Ureter (tissue), 1 donor: Measurements from ENCODE around the gene MSLN. TPM values are rescaled to one million over a fixed set of nuclear protein-coding genes. Genes with fewer than 3 reads are reported as not detected.
"Not testable (repeated sequence)": the region's sequence is repeated elsewhere in the genome, so short reads cannot be mapped to it uniquely, and the experiment has no call there.

Experiments used
- DNase-seq: peaks from one replicate; pipeline ENCODE4 v3.0.0-alpha.2; 2020; ENCODE audit warnings: low spot score
- total RNA-seq: library from RNA; stranded (reverse); gene quantifications from one replicate; pipeline ENCODE4 v1.2.4, GENCODE V29; 2023
- donor health status: DM: yes; HTN: yes; CAD: no.

The MSLN gene
- total RNA-seq, 1 donor from 2014 or later: 1.4 TPM

DNA sequence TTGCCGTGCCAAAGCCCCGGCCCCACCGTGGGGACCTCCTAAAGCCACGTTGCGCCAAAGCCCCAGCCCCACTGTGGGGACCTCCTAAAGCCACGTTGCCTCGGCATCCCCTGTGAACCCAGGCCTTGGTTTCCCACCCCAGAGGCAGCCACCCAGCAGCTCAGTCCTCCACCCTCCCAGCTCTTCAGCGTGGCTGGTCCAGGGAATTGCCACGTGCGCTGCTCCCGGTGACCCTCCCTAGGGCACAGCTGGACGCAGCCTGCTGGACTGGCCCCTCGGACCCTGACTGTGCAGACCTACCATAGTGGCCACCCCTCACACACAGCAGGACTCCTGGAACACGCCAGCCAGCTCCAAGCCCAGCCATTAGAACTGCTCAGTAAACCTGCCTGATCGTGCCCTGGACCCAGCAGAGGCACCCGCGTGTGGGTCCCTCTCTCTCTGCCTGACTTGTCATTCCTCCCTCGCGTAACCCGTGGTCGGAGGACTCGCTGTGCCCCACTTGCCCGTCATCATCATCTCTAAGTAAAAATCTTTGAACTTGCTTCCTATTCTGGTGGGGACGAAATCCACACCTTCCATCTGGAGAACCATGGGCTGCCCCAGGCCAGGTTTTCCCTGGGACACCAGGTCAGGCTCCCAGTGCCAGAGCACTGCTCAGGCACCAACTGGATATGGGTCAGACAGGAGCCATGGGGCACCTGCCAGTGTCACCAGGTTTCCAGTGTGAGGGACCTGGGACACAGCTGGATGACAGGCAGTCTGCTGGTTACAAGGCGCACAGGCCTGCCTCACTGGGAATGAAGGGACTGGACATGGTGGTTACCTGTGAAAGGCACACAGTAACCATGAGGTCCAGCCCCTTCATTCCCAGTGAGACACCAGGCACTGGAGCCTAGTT, 25.3 kb upstream of the MSLN start:
- no peak for DNase-seq

DNA sequence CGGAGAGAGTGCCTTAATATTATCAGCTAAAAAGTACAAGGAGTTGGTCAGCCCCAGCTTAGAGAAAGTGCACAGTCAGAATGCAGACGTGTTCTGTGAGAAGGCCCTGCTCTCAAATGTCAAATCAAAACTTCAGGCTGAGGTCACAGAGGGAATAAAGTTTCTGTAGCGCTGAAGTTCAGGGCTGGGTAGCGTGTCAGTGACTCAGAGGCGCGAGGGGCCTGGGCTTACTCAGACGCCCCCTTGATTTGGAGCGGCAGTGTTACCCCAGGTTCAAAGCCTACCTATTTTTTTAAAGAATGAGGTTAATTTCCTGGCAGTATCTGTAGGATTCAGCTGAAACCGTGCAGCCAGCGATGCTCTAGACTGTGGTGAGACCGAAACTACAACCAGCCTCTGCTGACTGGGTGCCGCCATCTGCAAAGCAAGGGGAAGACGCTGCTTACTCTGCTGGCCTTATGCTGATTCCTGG, 24.5 kb upstream of the MSLN start:
- DNase-seq: no peak

DNA sequence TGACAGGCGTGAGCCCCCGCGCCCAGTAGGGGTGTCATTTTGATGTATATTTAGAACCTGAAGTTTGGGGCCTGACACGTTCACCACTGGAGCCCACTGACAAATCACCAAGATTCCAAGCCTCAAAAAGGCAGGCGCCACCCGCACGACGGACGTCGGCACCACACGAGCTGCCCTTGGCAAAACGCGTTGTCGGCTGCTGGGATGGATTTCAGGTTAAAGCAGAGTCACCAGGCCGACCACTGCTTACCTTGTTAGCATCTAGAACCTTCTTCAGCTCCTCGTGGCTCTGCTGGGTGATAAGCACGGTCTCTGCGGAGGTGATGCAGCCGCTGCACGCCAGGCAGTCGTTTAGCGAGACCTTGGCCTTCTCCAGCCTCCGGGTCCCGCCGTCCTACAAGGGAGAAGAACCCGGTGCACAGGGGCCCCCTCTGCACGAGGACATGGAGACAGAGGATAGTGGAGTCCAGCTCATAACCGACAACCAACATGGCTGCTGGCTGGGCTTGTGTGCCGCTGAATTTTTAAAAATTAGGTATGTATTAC, 23.5 kb upstream of the MSLN start:
- no peak for DNase-seq

DNA sequence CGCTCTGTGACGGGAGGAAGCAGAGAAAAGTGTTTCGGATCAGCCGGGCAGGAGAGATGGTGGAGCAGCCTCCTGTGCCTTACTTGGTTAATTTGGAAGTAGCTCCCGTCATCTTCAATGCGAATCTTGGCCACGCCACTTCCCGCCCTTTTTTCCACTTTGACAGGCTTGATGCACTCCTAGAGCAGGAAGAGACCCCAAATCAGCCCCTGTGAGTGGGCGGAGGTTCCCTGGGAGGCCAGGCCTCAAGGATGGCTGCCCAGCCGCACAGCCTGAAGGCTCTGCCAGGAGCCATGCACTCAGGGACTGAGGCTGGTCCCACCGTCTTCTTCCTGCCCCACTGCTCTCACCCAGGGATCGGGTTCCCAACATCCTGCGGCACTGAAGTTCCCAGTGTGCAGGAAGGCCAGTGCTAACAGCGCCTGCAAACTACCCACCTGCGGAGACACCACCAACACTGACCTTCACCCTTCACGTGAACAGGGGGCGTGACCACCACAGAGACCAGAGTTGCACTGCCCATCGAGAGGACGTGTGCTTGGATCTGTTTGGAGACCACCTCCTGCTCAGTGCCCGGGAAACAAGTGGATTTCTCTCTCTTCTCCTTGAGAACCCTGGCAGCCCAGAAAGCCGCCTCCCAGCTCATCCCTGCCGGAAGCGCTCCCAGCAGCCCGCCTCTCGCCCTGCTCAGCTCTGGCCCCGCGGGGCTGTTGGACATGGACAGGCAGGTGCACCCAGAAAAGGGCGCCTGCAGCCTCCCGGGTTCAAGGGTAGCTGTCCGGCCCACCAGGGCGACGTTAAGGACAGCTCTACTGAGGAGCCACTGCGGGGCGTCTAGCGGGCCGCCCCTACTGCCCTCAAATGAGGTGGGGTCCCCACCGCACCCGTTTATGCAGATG, 20.7 kb upstream of the MSLN start:
- DNase-seq: no peak

DNA sequence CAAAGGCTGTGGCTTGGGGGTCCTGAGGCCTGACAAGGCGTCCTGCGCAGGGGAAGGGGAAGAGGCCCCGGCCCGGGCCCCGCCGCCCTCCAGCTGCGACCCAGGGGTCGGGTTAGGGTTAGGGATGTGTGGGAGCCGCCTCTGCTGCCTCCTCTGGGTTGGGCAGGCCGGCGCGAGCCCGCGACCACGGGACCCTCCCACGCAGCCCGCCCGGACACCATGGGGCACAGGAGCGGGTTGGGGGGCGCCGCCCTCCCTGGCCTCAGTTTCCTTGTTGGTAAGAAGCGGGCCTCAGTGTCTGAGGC, 20.1 kb upstream of the MSLN start:
- no peak for DNase-seq

DNA sequence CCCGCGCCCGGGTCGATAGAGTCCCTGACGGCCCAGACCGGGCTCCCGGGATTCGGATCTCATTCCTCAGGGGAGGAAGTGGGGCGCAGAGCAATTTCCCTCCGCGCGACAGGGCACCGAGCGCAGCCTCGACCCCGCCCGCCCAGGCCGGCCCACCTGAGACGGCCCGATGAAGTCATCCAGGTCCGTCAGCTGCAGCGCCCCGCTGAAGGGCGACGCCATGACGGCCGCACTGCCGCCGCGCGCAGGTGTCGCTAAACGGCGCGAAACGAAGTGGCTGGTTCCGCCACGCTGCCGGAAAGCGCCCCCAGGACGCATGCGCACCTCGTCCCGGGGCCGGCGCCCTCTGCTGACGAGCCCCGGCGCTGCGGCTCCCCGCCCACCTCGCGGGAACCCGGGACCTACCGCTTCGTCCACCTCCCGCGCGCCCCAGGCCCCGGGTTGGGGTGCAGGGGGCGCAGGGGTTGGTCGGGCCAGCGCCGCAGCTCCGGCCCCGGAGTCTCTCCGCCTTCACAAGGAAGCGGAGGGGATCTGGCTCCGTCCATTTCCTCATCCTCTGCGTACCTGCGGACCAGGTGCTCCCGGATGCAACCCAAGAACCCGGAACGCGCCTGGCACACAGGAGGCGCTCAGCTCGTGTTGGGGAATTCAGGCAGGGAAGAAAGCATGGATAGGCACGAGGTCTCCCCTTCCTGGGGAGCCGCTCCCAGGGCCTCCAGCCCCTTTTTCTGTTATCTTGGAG, 19.6 kb upstream of the MSLN start, which contains the start of gene CIAO3:
Gene CIAO3, minus strand, starts transcription at position 234 of the 742 bp plus-strand sequence. Its CDS starts 12 bp downstream, at position 222.
- DNase-seq: peak; percentile 90

DNA sequence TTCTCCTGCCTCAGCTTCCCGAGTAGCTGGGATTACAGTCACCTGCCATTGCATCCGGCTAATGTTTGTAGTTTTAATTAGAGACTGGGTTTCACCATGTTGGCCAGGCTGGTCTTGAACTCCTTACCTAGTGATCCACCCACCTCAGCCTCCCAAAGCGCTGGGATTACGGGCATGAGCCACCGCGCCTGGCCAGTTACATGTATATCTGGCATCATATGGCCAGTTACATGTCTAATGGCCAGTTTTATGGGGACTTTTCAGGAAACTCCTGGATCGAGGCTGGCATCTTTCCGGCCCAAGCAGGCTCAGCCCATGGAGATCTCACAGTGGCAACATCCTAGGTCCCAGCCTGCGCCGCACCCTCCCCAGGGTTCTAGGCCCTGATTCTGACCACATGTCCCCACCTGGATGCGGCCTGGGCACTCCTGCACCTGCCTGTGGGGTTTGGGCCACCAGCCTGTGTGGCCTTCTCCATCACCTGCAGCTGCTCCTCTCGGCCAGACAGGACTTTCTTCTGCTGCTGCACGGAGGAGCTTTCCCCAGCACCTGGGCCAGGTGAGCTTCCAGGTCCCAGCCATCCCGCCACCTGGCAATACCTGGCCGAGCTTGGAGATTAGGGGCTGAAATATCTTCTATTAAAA, 18.4 kb upstream of the MSLN start:
- DNase-seq: no peak

DNA sequence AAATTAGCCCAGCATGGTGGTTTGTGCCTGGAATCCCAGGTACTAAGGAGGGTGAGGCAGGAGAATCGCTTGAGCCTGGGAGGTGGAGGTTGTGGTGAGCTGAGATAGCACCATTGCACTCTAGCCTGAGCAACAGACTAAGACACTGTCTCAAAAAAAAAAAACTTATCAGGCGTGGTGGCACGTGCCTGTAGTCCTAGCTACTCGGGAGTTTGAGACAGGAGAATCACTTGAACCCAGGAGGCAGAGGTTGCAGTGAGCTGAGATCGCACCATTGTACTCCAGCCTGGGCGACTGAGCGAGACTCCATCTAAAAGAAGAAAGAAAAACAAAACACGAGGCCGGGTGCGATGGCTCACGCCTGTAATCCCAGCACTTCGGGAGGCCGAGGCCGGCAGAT, 17.6 kb upstream of the MSLN start:
- not testable (repeated sequence) for DNase-seq

DNA sequence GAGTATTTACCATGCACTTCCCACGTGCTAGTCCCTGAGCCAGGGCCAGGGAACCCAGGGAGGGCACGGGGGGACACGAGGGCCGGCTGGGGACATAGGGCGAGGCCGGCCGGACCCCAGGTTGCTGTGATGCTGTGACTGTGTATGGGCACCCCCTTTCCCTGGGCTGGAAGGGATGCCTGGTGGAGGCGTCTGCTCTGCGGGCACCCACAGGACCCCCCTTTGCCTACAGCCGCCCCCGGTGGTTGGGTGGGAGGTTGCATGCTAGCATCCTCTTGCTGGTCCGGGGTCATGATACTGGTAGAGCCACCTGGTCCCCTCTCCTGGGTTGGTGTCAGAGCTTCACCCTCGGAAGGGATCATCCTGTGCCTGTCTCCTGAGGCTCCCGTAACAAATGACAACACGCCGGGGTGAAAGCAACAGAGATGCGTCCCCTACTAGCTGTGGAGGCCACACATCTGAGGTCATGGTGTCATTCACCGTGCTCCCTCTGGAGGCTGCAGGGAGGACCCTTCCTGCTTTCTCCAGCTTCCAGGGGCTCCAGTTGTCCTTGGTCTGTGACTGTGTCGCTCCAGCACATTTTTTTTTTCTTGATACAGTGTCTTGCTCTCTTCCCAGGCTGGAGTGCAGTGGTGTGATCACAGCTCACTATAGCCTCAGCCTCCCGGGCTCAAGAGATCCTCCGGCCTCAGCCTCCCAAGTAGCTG, 16.6 kb upstream of the MSLN start:
- no peak for DNase-seq

DNA sequence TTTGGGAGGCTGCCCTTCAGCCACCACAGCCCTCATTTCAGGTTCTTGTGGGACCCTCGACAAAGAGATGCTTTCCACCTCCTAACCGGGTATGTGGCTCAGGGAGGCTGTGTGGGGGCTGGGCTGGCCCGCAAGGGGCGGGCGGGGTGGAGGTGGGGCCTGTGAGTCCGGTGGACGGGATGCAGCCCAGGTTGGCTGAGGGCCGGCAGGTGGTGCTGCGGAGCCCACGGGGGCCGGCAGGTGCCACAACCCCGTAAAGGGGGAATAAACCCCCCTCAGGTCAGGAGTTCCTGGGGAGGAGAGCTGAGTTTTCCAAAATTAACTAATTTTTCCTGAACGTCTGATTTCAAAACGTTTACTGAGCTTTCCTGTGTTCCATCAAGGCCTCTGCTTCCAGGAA, 14.8 kb upstream of the MSLN start:
- DNase-seq: no peak

DNA sequence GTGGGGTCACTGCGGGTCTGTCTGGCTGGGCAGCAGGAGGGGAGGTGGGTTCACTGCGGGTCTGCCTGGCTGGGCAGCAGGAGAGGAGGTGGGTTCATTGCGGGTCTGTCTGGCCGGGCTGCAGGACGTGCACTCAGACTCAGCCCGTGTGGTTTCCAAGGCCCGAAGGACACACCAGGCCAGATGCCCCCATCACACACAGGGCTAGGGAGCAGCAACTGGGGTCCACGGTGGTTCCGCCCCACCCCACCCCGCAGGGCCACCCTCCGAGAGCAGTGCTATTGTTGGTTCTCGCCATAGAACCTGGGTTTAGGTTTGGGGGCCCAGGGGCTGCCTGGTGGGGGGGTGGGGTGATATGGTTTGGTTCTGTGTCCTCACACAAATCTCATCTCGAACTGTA, 13.9 kb upstream of the MSLN start:
- DNase-seq: no peak

DNA sequence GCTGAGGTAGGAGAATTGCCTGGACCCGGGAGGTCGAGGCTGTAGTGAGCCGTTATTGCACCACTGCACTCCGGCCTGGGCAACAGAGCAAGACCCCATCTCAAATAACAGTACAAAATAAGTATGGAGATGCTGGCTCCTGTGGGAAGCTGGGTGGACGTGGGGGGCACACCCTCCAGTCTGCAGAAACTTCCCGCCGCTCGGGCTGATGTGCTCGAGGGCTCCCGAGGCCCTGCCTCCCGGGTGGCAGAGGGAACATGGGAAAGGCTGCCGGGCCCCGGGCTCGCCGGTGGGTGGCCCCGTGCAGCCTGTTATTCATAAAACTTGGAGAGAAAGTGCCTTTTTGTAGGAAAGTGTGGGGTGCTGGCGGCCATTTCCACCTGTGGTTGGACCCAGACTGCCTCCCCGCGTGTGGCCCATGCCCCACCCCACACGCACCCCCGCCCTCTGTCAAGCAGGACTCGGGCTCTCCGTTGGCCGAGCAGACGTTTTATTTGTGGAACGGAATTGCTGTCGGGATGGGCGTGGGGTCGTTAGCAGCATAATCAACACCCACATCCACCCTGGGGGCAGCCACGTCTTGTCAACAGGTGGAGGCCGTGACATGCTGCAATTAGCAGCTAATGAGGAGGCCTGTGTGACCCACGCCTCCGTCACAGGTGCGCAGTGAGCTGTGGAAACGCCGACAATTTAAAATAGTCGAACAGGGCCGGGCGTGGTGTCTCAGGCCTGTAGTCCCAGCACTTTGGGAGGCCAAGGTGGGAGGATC, 12.4 kb upstream of the MSLN start:
- DNase-seq: no peak

DNA sequence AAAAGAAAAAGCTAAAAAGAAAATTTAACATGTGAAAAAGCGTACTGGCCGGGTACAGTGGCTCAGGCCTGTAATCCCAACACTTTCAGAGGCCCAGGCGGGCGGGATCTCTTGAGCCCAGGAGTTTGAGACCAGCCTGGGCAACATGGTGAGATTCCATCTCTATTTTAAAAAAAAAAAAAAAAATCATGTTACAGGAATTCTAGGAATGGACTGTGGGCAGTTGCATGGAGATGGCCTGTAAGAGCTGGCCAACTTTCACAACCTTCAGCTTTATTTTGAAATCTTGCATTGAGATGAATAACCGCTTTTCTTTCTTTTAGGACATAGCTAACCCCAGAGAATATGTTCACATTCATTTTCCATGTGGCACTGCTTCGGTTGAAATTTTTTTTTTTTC, 11.5 kb upstream of the MSLN start:
- no peak for DNase-seq

DNA sequence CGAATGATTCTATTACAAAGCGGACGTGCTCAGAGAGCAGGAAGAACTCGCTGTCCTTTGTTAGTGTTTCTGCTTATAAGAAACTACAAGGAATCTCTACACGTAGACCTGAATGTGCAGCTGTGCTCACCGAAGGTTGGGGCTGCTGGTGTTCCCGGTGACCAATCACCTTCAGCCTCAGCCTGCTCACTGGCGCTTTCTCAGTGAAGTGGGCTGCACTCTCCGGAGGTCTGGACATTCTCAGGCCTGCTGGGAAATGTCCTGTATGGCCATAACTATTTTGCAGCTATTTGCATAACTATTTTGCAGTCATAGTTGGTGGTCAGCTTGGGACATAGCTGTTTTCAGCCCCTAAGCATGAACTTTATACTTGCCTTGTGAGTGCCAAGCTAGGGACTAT, 10.0 kb upstream of the MSLN start:
- no peak for DNase-seq

DNA sequence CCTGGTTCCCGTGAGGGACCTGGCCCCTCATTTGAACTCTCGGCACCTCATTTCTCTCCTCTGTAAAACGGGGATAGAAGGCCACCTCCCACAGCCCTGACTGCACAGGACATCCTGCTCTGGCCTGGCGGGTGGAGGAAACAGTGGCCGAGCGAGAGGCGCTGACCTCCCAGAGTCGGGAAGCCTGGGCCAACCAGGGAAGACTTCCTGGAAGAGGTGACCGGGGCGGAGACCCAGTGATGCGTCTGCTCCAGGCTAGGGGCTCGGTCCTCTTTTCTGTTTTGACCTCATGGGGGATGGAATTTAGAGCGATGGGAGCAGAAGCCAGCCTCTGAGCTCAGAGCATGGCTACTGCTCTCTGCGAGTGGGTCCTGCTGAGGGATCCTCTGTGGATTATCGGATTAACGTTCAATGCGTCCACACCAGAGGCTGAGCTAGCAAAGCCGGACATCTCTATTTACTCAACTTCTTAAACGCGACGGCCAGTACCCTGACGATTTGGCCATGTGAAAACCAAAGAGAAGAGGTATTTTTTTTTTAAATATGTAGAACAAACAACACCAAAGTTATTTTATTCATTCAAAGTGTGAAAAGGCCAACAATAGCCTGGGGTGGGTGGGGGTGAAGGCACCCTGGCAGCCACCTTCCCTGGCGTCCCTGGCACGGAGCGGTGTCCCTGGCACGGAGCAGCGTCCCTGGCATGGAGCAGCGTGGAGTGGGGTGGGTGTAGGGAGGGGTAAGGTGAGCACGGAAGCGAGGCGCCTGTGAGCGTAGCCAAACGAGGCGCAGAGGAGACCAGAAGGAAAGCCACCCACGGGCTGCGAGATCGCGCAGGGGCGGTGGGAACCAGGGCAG, 9.2 kb upstream of the MSLN start:
- DNase-seq: no peak

DNA sequence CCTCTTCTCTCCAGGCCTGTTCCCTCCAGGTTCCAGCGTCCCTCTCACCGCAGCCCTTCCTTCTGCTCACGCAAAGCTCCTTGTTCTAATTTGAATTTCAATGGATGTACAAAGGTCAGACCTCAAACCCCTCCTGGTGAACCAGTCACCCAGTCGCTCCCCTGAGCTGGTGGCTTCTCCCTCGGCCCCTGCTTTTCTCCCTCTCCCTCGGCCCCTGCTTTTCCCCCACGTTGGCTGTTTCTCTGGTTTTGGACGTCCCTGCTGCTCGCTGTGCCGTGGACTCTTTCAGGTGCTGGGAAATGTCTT, 8.6 kb upstream of the MSLN start:
- DNase-seq: no peak

DNA sequence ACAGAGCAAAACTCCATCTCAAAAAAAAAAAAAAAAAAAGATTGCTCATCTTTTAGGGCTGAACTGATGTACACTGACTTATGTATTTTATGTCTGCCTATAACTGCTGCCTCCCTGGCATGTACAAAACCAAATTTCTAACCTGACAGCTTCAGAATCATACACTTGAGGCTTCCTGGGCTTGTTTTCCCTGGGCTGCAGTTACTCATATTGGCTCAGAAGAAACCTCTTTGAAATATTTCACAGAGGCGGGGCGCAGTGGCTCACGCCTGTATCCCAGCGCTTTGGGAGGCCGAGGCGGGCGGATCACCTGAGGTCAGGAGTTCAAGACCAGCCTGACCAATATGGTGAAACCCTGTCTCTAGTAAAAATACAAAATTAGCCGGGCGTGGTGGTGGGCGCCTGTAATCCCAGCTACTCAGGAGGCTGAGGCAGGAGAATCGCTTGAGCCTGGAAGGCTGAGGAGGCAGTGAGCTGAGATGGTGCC, 6.4 kb upstream of the MSLN start:
- DNase-seq: not testable (repeated sequence)

DNA sequence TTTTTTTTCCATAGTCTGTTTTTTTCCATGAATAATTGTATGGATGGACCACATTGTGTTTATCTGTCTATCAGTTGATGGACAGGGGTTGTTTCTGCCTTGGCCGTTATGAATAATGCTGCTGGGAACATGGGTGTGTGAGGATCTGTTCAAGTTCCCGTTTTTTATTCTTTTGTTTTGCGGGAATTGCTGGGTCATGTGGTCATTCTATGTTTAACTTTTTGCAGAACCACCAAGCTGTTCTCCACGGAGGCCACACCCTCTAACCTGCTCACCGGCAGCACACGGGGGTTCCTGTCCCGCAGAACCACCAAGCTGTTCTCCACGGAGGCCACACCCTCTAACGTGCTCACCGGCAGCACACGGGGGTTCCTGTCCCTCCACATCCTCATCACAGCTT, 5.9 kb upstream of the MSLN start:
- DNase-seq: no peak

DNA sequence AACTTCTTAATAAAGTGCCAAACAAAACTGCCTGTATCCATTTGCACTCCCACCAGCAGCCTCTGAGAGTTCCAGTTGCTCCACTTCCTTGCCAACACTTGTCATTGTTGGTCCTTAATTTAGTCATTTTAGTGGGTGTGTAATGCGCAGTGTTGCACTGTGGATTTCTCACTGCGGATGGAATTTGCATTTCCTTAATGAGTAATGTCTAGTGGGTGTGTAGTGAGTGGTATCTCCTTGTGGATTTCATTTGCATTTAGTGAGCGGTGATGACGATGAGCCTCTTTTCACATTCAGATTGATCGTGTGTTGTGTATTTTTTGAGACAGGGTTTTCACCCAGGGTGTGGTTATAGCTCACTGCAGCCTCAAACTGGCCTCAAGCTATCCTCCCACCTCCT, 4.1 kb upstream of the MSLN start:
- DNase-seq: no peak
